ENCODE measurements around the gene ZMIZ1. TPM values are rescaled to one million over a fixed set of nuclear protein-coding genes. Genes with fewer than 3 reads are reported as not detected.
A peak's percentile ranks its signal among the peaks of the same experiment; 100 is the strongest.

Gene ZMIZ1
- total RNA-seq, 2 donors from 2014 or later, result 32.9 to 82.6 TPM

GRCh38 chr10:79128241-79128922, 59.6 kb downstream of the ZMIZ1 start:
- Mint-ChIP-seq H3K27ac (peak overlapping the region; percentile 74), H3K4me1 (no peaks in the 10 kb centered on the region), H3K27me3 (no peaks in the 10 kb centered on the region), H3K4me3 (no peak overlapping the region), H3K9me3 (no peaks in the 10 kb centered on the region), H3K36me3 (ENCODE audit: low read depth) (peaks cover 5% of the 10 kb centered on the region)
- ATAC-seq (replicated peaks), result no peak

DNA sequence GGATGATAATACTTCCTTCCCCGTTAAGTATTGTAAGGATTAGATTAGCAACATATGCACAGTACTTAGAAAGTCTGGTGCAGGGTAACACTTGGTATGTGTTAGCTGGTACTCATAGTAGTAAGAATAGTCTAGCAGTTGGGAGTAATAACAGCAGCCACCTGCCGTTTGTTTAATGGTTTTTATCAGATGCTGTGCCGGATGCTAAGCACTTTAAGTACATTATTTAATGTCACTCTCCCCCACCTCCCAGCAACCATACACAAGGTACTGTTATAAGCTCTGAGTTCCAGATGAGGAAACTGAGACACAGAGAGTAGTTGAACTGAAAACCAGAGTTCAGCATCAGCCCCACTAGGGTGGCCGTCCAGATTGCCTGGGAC, 60.1 kb downstream of the ZMIZ1 start:
- Mint-ChIP-seq H3K27me3 (no peaks in the 10 kb centered on the region), H3K36me3 (ENCODE audit: low read depth) (peaks cover 5% of the 10 kb centered on the region), H3K27ac (no peak overlapping the region), H3K4me3 (no peak overlapping the region), H3K9me3 (no peaks in the 10 kb centered on the region), H3K4me1 (no peaks in the 10 kb centered on the region)
- ATAC-seq (replicated peaks), result no peak

GRCh38 chr10:79129361-79129997, 60.7 kb downstream of the ZMIZ1 start:
- no peaks in the 10 kb centered on the region for H3K4me1 Mint-ChIP-seq
- no peaks in the 10 kb centered on the region for H3K27me3 Mint-ChIP-seq
- no peak for ATAC-seq (replicated peaks)
- H3K4me3 Mint-ChIP-seq, result no peak overlapping the region
- peak overlapping the region; percentile 45 for H3K27ac Mint-ChIP-seq
- H3K9me3 Mint-ChIP-seq, result no peaks in the 10 kb centered on the region
- peaks cover 2% of the 10 kb centered on the region for H3K36me3 Mint-ChIP-seq (ENCODE audit: low read depth)

- H3K36me3 Mint-ChIP-seq (ENCODE audit: low read depth), result no peaks in the 10 kb centered on the region
- H3K27me3 Mint-ChIP-seq, result no peaks in the 10 kb centered on the region
- no peaks in the 10 kb centered on the region for H3K9me3 Mint-ChIP-seq
- peak overlapping the region; percentile 45 for H3K27ac Mint-ChIP-seq
- H3K4me1 Mint-ChIP-seq, result no peaks in the 10 kb centered on the region
- no peak overlapping the region for H3K4me3 Mint-ChIP-seq
- ATAC-seq (replicated peaks), result no peak
Observed at GRCh38 chr10:79130255-79130654, 61.5 kb downstream of the ZMIZ1 start.

DNA sequence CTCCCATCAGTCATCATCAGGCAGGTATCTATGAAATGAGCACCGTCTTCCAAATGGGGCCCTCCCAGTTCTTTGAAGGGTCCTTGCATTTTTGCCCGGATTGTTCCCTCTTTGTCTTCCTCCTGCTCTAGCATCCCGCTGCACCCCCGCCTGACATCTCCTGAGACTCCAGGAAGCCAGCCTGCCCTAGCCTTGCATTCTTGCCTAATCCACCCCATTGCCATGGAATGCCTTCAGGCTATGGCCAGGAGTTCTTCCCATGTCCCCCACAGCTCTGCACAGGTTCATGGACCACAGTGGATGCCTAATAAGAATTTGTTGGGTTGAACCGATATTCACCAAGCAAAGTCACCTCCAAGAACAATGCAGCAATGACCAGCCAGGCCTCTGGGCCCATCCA, 62.1 kb downstream of the ZMIZ1 start:
- ATAC-seq (replicated peaks), result no peak
- Mint-ChIP-seq H3K27me3 (no peaks in the 10 kb centered on the region), H3K4me3 (no peak overlapping the region), H3K4me1 (no peaks in the 10 kb centered on the region), H3K27ac (peak overlapping the region; percentile 39), H3K9me3 (no peaks in the 10 kb centered on the region), H3K36me3 (ENCODE audit: low read depth) (no peaks in the 10 kb centered on the region)

GRCh38 chr10:79131836-79132631, 63.3 kb downstream of the ZMIZ1 start:
- Mint-ChIP-seq H3K27me3 (no peaks in the 10 kb centered on the region), H3K36me3 (ENCODE audit: low read depth) (no peaks in the 10 kb centered on the region), H3K4me1 (peaks cover 12% of the 10 kb centered on the region), H3K4me3 (no peak overlapping the region), H3K9me3 (no peaks in the 10 kb centered on the region), H3K27ac (peak overlapping the region; percentile 20)
- no peak for ATAC-seq (replicated peaks)

DNA sequence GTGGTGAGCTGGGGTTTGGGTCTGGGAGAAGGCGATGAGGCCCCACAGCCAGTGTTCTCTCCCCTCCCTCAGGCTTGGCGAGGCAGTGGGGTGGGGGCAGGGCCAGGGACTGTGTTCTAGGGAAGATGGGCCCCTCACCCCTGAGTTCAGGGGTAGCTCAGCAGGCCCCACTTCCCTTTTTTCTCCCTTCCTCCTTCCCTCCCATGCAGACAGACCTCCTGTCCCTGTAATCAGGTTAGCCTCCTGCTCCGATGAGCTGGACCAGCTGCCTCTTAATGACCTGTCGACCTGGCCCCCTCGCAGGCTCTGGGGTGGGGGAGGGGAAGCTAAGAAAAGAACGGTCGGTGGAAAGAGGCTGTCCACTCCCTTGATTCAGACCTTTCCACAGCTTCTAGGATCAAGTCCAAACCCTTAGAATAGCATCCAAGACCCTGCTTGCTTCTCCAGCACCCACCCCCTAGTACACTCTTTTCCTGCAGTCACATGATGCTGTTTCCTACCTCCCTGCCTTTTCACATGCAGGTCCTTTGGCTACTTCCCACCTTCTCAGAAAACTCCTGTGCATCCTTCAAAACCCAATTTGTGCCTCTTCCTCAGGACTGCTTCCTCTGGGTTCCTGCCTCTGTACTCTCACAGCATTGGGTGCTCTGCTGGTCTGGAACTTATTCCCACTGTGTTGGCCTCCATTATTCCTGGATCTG, 64.1 kb downstream of the ZMIZ1 start:
- Mint-ChIP-seq H3K27me3 (no peaks in the 10 kb centered on the region), H3K4me1 (peaks cover 13% of the 10 kb centered on the region), H3K36me3 (ENCODE audit: low read depth) (no peaks in the 10 kb centered on the region), H3K27ac (no peak overlapping the region), H3K4me3 (no peak overlapping the region), H3K9me3 (no peaks in the 10 kb centered on the region)
- no peak for ATAC-seq (replicated peaks)

DNA sequence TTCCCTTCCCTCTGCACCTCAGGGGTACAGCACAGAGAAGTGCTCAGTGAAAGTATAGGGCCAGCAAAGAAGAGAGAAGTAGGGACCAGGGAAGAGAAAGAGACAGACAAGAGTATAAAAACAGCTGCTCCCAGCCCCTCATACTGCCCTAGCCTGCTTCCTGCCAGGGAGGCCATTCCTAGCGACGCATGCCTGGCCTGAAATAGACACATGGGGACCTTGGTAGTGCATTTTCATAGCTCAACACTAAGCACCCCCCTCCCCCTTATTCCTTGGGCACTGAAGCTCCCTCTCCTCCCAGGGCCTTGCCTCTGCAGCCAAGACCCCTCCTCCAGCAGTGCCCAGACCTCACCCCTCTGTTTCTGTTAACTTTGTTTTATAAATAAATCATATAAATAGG, 64.7 kb downstream of the ZMIZ1 start:
- H3K4me3 Mint-ChIP-seq, result no peak overlapping the region
- H3K27ac Mint-ChIP-seq, result no peak overlapping the region
- no peaks in the 10 kb centered on the region for H3K36me3 Mint-ChIP-seq (ENCODE audit: low read depth)
- H3K4me1 Mint-ChIP-seq, result peaks cover 15% of the 10 kb centered on the region
- H3K27me3 Mint-ChIP-seq, result no peaks in the 10 kb centered on the region
- H3K9me3 Mint-ChIP-seq, result no peaks in the 10 kb centered on the region
- no peak for ATAC-seq (replicated peaks)

DNA sequence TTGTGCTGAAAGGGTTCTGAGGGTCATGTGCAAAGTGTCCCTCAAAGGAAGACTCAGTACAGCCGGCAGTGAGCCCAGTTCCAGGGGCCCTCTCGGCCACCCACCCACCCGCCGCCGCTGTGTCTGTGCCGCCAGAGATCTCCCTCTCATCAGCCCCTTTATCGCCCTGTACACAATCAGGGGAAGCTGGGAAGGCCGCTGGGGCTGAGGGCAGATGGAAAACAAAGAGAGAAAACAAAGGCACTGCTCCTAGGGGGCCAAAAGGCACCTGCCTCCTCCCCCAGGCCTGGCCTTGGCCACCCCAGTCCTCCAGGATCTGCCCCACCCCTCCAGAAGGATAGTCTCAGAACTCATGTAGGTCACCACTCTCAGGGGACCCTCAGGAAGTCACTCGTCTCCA, 67.0 kb downstream of the ZMIZ1 start:
- no peak for ATAC-seq (replicated peaks)
- Mint-ChIP-seq H3K27ac (peak overlapping the region; percentile 89), H3K36me3 (ENCODE audit: low read depth) (peaks cover 13% of the 10 kb centered on the region), H3K9me3 (no peaks in the 10 kb centered on the region), H3K4me3 (peak overlapping the region; percentile 58), H3K27me3 (no peaks in the 10 kb centered on the region), H3K4me1 (peaks cover 17% of the 10 kb centered on the region)

DNA sequence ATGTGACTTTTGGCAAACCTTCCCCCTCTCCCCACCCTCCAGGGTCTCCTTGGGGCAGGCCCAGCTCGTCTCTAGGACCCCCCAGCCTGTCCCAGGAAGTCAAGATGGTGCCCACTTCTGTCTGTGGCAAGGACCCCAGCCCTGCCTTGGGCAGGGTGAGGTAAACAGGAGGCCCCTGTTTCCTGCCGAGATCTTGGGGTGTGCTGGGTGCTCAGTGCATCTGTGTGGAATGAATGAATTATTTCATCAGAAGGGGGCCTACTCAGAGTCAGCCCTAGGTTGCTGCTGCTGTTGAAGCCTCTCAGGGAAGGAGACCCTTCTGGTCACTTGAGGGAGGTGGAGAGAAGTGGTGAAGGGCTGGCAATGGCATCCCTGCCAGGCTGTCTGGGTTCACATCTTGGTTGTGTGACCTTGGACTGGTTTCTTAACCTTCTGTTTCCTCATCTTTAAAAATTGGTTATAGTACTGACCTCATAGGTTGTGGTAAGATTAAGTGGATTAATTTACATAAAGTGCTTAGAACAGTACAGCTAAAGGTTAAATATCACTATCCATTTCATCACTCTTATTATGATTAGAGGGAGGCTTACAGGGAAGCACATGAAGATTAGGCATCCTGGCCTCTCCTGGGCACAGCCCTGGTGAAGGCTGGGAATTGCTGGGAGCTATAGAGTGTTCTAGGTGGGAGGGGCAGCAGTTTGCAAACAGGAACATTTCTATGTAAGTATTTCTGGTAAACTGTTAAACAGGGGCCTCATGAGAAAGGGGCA, 67.7 kb downstream of the ZMIZ1 start:
- ATAC-seq (replicated peaks), result peak; percentile 60

DNA sequence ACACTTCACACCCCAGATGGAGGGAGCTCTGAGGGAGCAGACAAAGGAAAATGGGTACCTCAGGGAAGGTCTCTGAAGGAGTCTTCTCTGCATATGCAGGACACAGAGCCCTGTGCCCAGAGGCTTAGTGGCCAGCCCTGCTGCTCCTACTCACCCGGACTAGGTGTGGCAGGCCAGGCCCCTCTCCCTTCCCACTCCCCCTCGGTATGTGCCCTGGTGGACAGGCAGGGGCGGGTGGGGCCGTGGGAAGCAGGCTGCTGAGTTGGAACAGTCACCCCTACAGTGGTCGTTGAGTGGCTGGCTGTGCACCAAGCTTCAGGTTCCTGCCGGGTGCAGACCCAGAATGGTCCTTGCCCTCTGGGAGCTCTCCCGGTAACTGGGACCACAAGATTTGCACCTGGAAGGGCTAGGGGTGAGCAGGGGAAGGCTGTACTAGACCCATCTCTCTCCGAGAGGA, 68.6 kb downstream of the ZMIZ1 start:
- Mint-ChIP-seq H3K4me3 (peak overlapping the region; percentile 58), H3K9me3 (no peaks in the 10 kb centered on the region), H3K27ac (peak overlapping the region; percentile 89), H3K36me3 (ENCODE audit: low read depth) (peaks cover 20% of the 10 kb centered on the region), H3K27me3 (no peaks in the 10 kb centered on the region), H3K4me1 (peaks cover 25% of the 10 kb centered on the region)
- ATAC-seq (replicated peaks), result peak; percentile 31

More for the DNA sequence above, 67.7 kb downstream of the ZMIZ1 start:
- peaks cover 17% of the 10 kb centered on the region for H3K36me3 Mint-ChIP-seq (ENCODE audit: low read depth)
- H3K4me1 Mint-ChIP-seq, result peaks cover 17% of the 10 kb centered on the region
- H3K9me3 Mint-ChIP-seq, result no peaks in the 10 kb centered on the region
- no peaks in the 10 kb centered on the region for H3K27me3 Mint-ChIP-seq
- peak overlapping the region; percentile 89 for H3K27ac Mint-ChIP-seq
- H3K4me3 Mint-ChIP-seq, result peak overlapping the region; percentile 58

DNA sequence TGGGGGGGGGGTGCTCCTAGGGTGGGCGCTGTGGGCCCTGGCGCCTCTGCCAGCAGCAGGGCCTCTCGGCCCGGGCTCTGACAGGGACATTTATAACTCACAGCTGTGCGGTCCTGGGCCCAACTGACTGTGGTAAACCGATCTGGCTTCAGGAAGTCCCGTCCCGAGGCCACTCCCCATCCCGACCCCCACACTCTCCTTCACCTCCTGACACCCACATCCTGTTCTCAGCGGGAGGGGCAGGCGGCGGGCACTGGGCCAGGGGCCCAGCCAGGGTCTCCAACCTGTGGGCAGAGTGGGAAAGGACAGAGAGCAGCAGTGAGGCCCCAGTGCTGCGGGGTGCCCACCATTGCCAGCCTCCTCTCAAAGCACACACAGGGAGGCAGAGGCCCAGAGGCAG, 69.1 kb downstream of the ZMIZ1 start:
- Mint-ChIP-seq H3K9me3 (no peaks in the 10 kb centered on the region), H3K27ac (peak overlapping the region; percentile 89), H3K36me3 (ENCODE audit: low read depth) (peaks cover 21% of the 10 kb centered on the region), H3K4me1 (peaks cover 26% of the 10 kb centered on the region), H3K27me3 (no peaks in the 10 kb centered on the region), H3K4me3 (peak overlapping the region; percentile 58)
- peak; percentile 76 for ATAC-seq (replicated peaks)

GRCh38 chr10:79138449-79139123, 69.8 kb downstream of the ZMIZ1 start:
- ATAC-seq (replicated peaks), result no peak
- H3K4me3 Mint-ChIP-seq, result peak overlapping the region; percentile 58
- peaks cover 21% of the 10 kb centered on the region for H3K36me3 Mint-ChIP-seq (ENCODE audit: low read depth)
- peaks cover 29% of the 10 kb centered on the region for H3K4me1 Mint-ChIP-seq
- no peaks in the 10 kb centered on the region for H3K27me3 Mint-ChIP-seq
- peak overlapping the region; percentile 89 for H3K27ac Mint-ChIP-seq
- H3K9me3 Mint-ChIP-seq, result no peaks in the 10 kb centered on the region
